ENCODE results near the gene TDRD7. TPM values are rescaled to one million over a fixed set of nuclear protein-coding genes. Genes with fewer than 3 reads are reported as not detected.
A peak's percentile ranks its signal among the peaks of the same experiment; 100 is the strongest.

Gene TDRD7
- total RNA-seq, 3 donors from 2014 or later, result 9.8 to 15.1 (median 14.8) TPM

GRCh38 chr9:97405551-97405950, 6.3 kb upstream of the TDRD7 start:
- no peak for DNase-seq (ENCODE audit: low spot score in 2 of 2)
- H3K9me3 ChIP-seq, result peaks cover 0 to 17% of the 10 kb centered on the region in 2 donors
- no peaks in the 10 kb centered on the region for H3K27me3 ChIP-seq
- intact Hi-C loops (cut with DNase I; ENCODE audit: low total_unique reads), result no loop called here
- no peak overlapping the region for H3K27ac ChIP-seq
- TF ChIP-seq POLR2AphosphoS5 (IDR thresholded peaks at IDR 0.05) (no peak), POLR2A (IDR thresholded peaks at IDR 0.05) (no peak)
- H3K4me3 ChIP-seq, result no peak overlapping the region
- no peaks in the 10 kb centered on the region for H3K36me3 ChIP-seq
- no peaks in the 10 kb centered on the region for H3K4me1 ChIP-seq

GRCh38 chr9:97406620-97407177, 5.2 kb upstream of the TDRD7 start:
- Histone ChIP-seq H3K9me3 (peaks cover 0 to 17% of the 10 kb centered on the region in 2 donors), H3K4me3 (no peak overlapping the region), H3K27me3 (no peaks in the 10 kb centered on the region), H3K36me3 (no peaks in the 10 kb centered on the region), H3K4me1 (no peaks in the 10 kb centered on the region), H3K27ac (no peak overlapping the region)
- no peak for DNase-seq (ENCODE audit: low spot score in 2 of 2)
- intact Hi-C loops (cut with DNase I; ENCODE audit: low total_unique reads), result no loop called here
- no peak for TF ChIP-seq POLR2A (IDR thresholded peaks at IDR 0.05)
- TF ChIP-seq CTCF (IDR thresholded peaks at IDR 0.05), result no peak
- no peak for TF ChIP-seq POLR2AphosphoS5 (IDR thresholded peaks at IDR 0.05)

GRCh38 chr9:97408562-97408961, 3.3 kb upstream of the TDRD7 start:
- Histone ChIP-seq H3K36me3 (no peaks in the 10 kb centered on the region), H3K27ac (no peak overlapping the region), H3K4me1 (no peaks in the 10 kb centered on the region), H3K4me3 (no peak overlapping the region), H3K27me3 (no peaks in the 10 kb centered on the region), H3K9me3 (peaks cover 0 to 11% of the 10 kb centered on the region in 2 donors)
- TF ChIP-seq POLR2A (IDR thresholded peaks at IDR 0.05) (no peak), CTCF (IDR thresholded peaks at IDR 0.05) (no peak), POLR2AphosphoS5 (IDR thresholded peaks at IDR 0.05) (no peak)
- DNase-seq (ENCODE audit: low spot score in 2 of 2), result no peak
- intact Hi-C loops (cut with DNase I; ENCODE audit: low total_unique reads), result no loop called here

- intact Hi-C loops (cut with DNase I; ENCODE audit: low total_unique reads), result no loop called here
- DNase-seq (ENCODE audit: low spot score in 2 of 2), result no peak
- no peaks in the 10 kb centered on the region for H3K36me3 ChIP-seq
- H3K4me1 ChIP-seq, result no peaks in the 10 kb centered on the region
- no peaks in the 10 kb centered on the region for H3K9me3 ChIP-seq
- peak overlapping the region; percentile 84 to 100 (median 99) for H3K4me3 ChIP-seq
- H3K27ac ChIP-seq, result peak overlapping the region; percentile 81 to 85
- H3K27me3 ChIP-seq, result no peaks in the 10 kb centered on the region
- TF ChIP-seq POLR2AphosphoS5 (IDR thresholded peaks at IDR 0.05) (no peak), CTCF (IDR thresholded peaks at IDR 0.05) (no peak), POLR2A (IDR thresholded peaks at IDR 0.05) (no peak)
Observed at GRCh38 chr9:97411440-97411788, 482 bp upstream of the TDRD7 start.

- Histone ChIP-seq H3K4me3 (peak overlapping the region; percentile 84 to 100 (median 99)), H3K4me1 (no peaks in the 10 kb centered on the region), H3K9me3 (no peaks in the 10 kb centered on the region), H3K27ac (peak overlapping the region; percentile 81 to 85), H3K27me3 (no peaks in the 10 kb centered on the region), H3K36me3 (no peaks in the 10 kb centered on the region)
- intact Hi-C loops (cut with DNase I; ENCODE audit: low total_unique reads), result no loop called here
- TF ChIP-seq CTCF (IDR thresholded peaks at IDR 0.05) (no peak), POLR2A (IDR thresholded peaks at IDR 0.05) (no peak), POLR2AphosphoS5 (IDR thresholded peaks at IDR 0.05) (no peak)
- no peak for DNase-seq (ENCODE audit: low spot score in 2 of 2)
Observed at GRCh38 chr9:97412626-97413385, 910 bp downstream of the TDRD7 start.

All from breast epithelium (tissue), 4 donors.